Large intestine (tissue), 3 donors: Measurements from ENCODE around the gene ANKRD45. TPM values are rescaled to one million over a fixed set of nuclear protein-coding genes. Genes with fewer than 3 reads are reported as not detected.
"Not testable (repeated sequence)": the region's sequence is repeated elsewhere in the genome, so short reads cannot be mapped to it uniquely, and the experiment has no call there.

Experiments used
- DNase-seq, 2 donors: peaks; one replicate each; pipeline versions ENCODE4 v3.0.0 to v3.0.0-alpha.2; 2013
- H3K27ac ChIP-seq: one replicate; pipeline ENCODE4 v1.5.1; 2013; ENCODE audit warnings: low read length
- H3K27me3 ChIP-seq: 2 replicates; pipeline ENCODE4 v1.6.1; 2013; ENCODE audit warnings: low read length; ENCODE audit not compliant: control insufficient read depth, insufficient read depth
- H3K36me3 ChIP-seq: 2 replicates; pipeline ENCODE4 v1.6.1; 2013; ENCODE audit warnings: low read length; ENCODE audit not compliant: control insufficient read depth, insufficient read depth
- H3K4me1 ChIP-seq: one replicate; pipeline ENCODE4 v1.6.1; 2013; ENCODE audit warnings: low read length; ENCODE audit not compliant: control insufficient read depth, insufficient read depth
- H3K4me3 ChIP-seq: one replicate; pipeline ENCODE4 v1.5.1; 2013; ENCODE audit warnings: low read length
- H3K9me3 ChIP-seq: one replicate; pipeline ENCODE4 v1.6.1; 2013; ENCODE audit warnings: mild to moderate bottlenecking, low read depth, low read length, moderate library complexity; ENCODE audit not compliant: control insufficient read depth
- WGBS: methylation state at CpG from one replicate; pipeline ENCODE4 v1.1.5; 2013; ENCODE audit warnings: low lambda C conversion rate; ENCODE audit not compliant: insufficient coverage; 5-methylcytosine and 5-hydroxymethylcytosine counted together
- polyA plus RNA-seq: library from polyadenylated mRNA; unstranded; fragments of 120-200 nt; gene quantifications from one replicate; pipeline ENCODE4 v1.2.1, GENCODE V29; 2013

The ANKRD45 gene
- polyA plus RNA-seq, 1 donor = 0.34 TPM

GRCh38 chr1:173613086-173613485 is 56.6 kb downstream of the ANKRD45 start:
- not testable (repeated sequence) for H3K27me3 ChIP-seq, H3K4me1 ChIP-seq, H3K36me3 ChIP-seq, H3K4me3 ChIP-seq, H3K27ac ChIP-seq, DNase-seq
- H3K9me3 ChIP-seq = peaks cover 10% of the 10 kb centered on the region
- WGBS = no CpG with 5 or more reads among the region's 32 CpGs

DNA sequence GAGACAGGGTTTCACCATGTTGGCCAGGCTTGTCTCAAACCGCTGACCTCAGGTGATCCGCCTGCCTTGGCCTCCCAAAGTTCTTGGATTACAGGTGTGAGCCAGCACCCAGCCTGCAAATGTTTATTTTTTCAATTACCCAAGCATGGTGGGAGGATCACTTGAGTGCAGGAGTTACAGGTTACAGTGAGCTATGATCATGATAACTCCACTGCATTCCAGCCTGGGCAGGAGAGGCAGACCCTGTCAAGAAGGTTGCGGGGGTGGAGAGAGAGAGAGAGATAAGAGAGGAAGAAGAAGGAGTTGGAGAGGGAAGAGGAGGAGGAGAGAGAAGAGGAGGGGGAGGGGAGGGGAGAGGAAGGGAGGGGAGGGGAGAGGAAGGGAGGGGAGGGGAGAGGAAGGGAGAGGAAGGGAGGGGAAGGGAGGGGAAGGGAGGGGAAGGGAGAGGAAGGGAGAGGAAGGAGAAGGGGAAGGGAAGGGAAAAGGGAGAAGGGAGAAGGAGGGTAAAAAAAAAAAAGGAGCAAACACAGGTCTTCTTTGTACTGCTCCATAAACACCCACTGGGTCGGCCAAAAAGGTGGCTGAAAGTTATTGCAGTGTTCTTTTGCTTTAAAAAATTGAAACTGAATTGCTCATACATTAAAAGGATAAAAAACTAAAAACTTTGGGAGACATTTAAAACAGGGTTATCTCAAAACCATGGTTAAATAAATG is 61.0 kb downstream of the ANKRD45 start:
- no peak for DNase-seq
- Histone ChIP-seq H3K9me3 (peaks cover 10% of the 10 kb centered on the region), H3K36me3 (no peaks in the 10 kb centered on the region), H3K27ac (no peak overlapping the region), H3K4me1 (no peaks in the 10 kb centered on the region), H3K27me3 (no peaks in the 10 kb centered on the region), H3K4me3 (no peak overlapping the region)
- no CpG with 5 or more reads among the region's 4 CpGs for WGBS

- Histone ChIP-seq H3K4me3 (no peak within 1 kb of the TSS), H3K4me1 (no peaks in the 10 kb centered on the region), H3K27ac (no peak within 1 kb of the TSS), H3K36me3 (no peaks in the 10 kb centered on the region), H3K9me3 (no peaks in the 10 kb centered on the region), H3K27me3 (no peaks in the 10 kb centered on the region)
- peak; percentile 9 to 61 for DNase-seq
- 93% methylated on average over 2 of the region's 5 CpGs for WGBS
These were observed 66.5 kb downstream of the ANKRD45 start, which contains the start of gene SLC9C2 for GRCh38 chr1:173603056-173603591. Gene SLC9C2 (minus strand): TSS chr1:173603072. CDS start chr1:173601776, 1,296 bp downstream.

- Histone ChIP-seq H3K4me1 (no peaks in the 10 kb centered on the region), H3K9me3 (no peaks in the 10 kb centered on the region), H3K36me3 (no peaks in the 10 kb centered on the region), H3K27ac (no peak overlapping the region), H3K4me3 (no peak overlapping the region), H3K27me3 (no peaks in the 10 kb centered on the region)
- no CpG with 5 or more reads among the region's 2 CpGs for WGBS
- no peak for DNase-seq
These were observed 68.1 kb downstream of the ANKRD45 start for GRCh38 chr1:173601588-173601987.

GRCh38 chr1:173596097-173596825 is 73.4 kb downstream of the ANKRD45 start:
- Histone ChIP-seq H3K27me3 (no peaks in the 10 kb centered on the region), H3K4me1 (no peaks in the 10 kb centered on the region), H3K4me3 (no peak overlapping the region), H3K36me3 (no peaks in the 10 kb centered on the region), H3K27ac (no peak overlapping the region), H3K9me3 (no peaks in the 10 kb centered on the region)
- DNase-seq = no peak
- 100% methylated on average over 2 of the region's 3 CpGs for WGBS

DNA sequence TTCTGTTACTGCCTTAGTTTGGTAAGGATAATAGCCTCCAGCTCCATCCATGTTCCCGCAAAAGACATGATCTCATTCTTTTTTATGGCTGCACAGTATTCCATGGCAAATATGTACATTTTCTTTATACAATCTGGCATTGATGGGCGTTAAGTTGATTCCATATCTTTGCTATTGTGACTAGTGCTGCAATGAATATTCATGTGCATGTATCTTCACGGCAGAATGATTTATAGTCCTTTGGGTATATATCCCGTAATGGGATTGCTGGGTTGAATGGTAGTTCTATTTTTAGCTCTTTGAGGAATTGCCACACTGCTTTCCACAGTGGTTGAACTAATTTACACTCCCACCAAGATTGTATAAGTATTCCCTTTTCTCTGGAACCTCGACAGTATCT is 78.5 kb downstream of the ANKRD45 start:
- 87% methylated on average over 4 of the region's 5 CpGs for WGBS
- not testable (repeated sequence) for H3K4me3 ChIP-seq, H3K27ac ChIP-seq, H3K9me3 ChIP-seq, H3K27me3 ChIP-seq, H3K4me1 ChIP-seq, DNase-seq, H3K36me3 ChIP-seq

GRCh38 chr1:173590557-173590956 is 79.1 kb downstream of the ANKRD45 start:
- H3K4me1 ChIP-seq = no peaks in the 10 kb centered on the region
- DNase-seq = no peak
- H3K4me3 ChIP-seq = no peak overlapping the region
- H3K27ac ChIP-seq = no peak overlapping the region
- no CpG with 5 or more reads among the region's 1 CpG for WGBS
- no peaks in the 10 kb centered on the region for H3K27me3 ChIP-seq
- H3K36me3 ChIP-seq = no peaks in the 10 kb centered on the region
- no peaks in the 10 kb centered on the region for H3K9me3 ChIP-seq

DNA sequence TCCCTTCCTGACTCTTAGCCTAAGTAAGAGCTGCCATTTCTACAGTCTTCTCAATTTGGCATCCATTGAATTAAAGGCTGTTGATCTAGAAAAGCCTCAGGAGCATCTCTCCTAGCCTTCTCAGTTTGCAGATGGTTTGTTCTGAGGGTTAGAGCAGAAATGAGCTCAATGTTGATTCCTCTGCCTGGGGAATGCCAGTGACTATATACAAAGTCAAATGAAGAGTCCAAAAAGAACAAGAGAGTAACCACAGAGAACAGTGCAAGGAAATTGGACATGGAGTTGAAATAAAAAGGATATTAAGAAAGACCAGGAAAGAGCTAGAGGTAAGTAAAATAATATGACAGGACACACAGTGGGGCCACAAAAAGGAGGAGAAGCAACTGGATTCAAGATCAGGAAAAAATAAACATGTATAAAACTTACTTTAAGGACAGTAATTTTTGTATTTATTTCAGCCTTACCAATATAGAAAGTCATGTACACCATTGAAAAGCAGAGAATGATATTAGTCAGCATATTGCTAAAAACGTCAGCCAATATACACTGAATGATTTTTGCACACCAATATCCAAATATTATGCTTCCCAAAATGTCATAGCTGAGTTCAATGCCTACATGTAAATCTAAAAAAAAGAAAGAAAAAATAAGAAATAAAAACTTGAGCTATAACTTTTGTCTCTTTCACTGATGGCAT is 88.1 kb downstream of the ANKRD45 start:
- H3K36me3 ChIP-seq = no peaks in the 10 kb centered on the region
- no peak overlapping the region for H3K27ac ChIP-seq
- peaks cover 3% of the 10 kb centered on the region for H3K27me3 ChIP-seq
- 100% methylated on average over 1 of the region's 1 CpG for WGBS
- H3K4me3 ChIP-seq = no peak overlapping the region
- H3K9me3 ChIP-seq = no peaks in the 10 kb centered on the region
- no peak for DNase-seq
- no peaks in the 10 kb centered on the region for H3K4me1 ChIP-seq

DNA sequence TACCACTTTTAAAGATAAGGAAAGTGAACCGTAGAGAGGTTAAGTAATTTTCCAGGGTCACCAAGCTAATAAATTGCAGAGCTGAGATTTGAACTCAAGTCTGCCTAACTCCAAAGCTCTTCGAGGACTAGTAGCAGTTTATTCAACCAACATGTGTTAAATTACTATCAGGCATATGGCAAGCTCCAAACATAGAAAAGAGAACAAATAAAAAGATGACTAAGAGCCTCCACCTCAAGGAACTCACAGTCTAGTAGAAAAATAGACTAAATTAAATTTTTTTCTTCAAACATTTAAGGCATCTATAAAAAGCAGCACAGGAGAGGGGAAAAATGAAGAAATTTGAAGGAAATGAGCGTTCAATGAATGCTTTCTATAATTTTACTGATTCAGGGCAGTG is 89.0 kb downstream of the ANKRD45 start:
- DNase-seq = no peak
- no CpG with 5 or more reads among the region's 3 CpGs for WGBS
- no peak overlapping the region for H3K27ac ChIP-seq
- H3K36me3 ChIP-seq = no peaks in the 10 kb centered on the region
- H3K9me3 ChIP-seq = no peaks in the 10 kb centered on the region
- no peak overlapping the region for H3K4me3 ChIP-seq
- H3K4me1 ChIP-seq = no peaks in the 10 kb centered on the region
- H3K27me3 ChIP-seq = peaks cover 3% of the 10 kb centered on the region

- Histone ChIP-seq H3K27ac (no peak overlapping the region), H3K4me1 (no peaks in the 10 kb centered on the region), H3K36me3 (no peaks in the 10 kb centered on the region), H3K27me3 (peaks cover 3% of the 10 kb centered on the region), H3K9me3 (no peaks in the 10 kb centered on the region), H3K4me3 (no peak overlapping the region)
- WGBS = no CpG with 5 or more reads among the region's 3 CpGs
- no peak for DNase-seq
These were observed 89.6 kb downstream of the ANKRD45 start for GRCh38 chr1:173580071-173580470.
